Lung (tissue), 12 donors: ENCODE data around the gene AFAP1L2. TPM values are rescaled to one million over a fixed set of nuclear protein-coding genes. Genes with fewer than 3 reads are reported as not detected.
"Not testable (repeated sequence)": the region's sequence is repeated elsewhere in the genome, so short reads cannot be mapped to it uniquely, and the experiment has no call there.

Source experiments
- ATAC-seq: fragments of 200-7000 bp; cut with Tn5 transposase; one replicate; pipeline ENCODE4 v1.9.1; 2020; ENCODE audit warnings: moderate number of reproducible peaks; ENCODE audit not compliant: insufficient read depth, low FRiP score
- DNase-seq, 3 donors: peaks; one replicate each; pipeline ENCODE4 v3.0.0-alpha.2; 2013 to 2017
- H3K27ac ChIP-seq, 2 donors: one replicate each; pipeline ENCODE4 v1.5.1; 2013; ENCODE audit warnings: mild to moderate bottlenecking in 2 of 2, moderate library complexity in 2 of 2, control low read depth in 1 of 2, inconsistent platforms in 1 of 2, low read depth in 1 of 2, low read length in 1 of 2
- H3K27me3 ChIP-seq, 3 donors: one replicate each; pipeline ENCODE4 v1.5.1; 2013; ENCODE audit warnings: low read length in 2 of 3; ENCODE audit not compliant: control insufficient read depth in 3 of 3, insufficient read depth in 3 of 3
- H3K36me3 ChIP-seq, 4 donors: one replicate each; pipeline ENCODE4 v1.5.1; 2013; ENCODE audit warnings: low read length in 4 of 4, mild to moderate bottlenecking in 1 of 4, moderate library complexity in 1 of 4; ENCODE audit not compliant: control insufficient read depth in 4 of 4, insufficient read depth in 4 of 4
- H3K4me1 ChIP-seq, 5 donors: one replicate each; pipeline ENCODE4 v1.5.1; 2013; ENCODE audit warnings: low read length in 5 of 5, mild to moderate bottlenecking in 2 of 5, moderate library complexity in 1 of 5; ENCODE audit not compliant: control insufficient read depth in 5 of 5, insufficient read depth in 5 of 5
- H3K4me3 ChIP-seq: one replicate; pipeline ENCODE4 v1.5.1; 2013; ENCODE audit warnings: mild to moderate bottlenecking, control low read depth, moderate library complexity
- H3K9ac ChIP-seq, 2 donors: one replicate each; pipeline ENCODE4 v1.5.1; 2013; ENCODE audit warnings: low read length in 2 of 2, control low read depth in 1 of 2; ENCODE audit not compliant: insufficient read depth in 1 of 2
- H3K9me3 ChIP-seq, 4 donors: one replicate each; pipeline ENCODE4 v1.5.1; 2013; ENCODE audit warnings: low read length in 3 of 4, mild to moderate bottlenecking in 1 of 4, moderate library complexity in 1 of 4; ENCODE audit not compliant: control insufficient read depth in 4 of 4, insufficient read depth in 3 of 4
- CTCF ChIP-seq: IDR thresholded peaks from 2 replicates; pipeline ENCODE4 v1.5.1; 2012; ENCODE audit warnings: mild to moderate bottlenecking; ENCODE audit errors: control extremely low read depth, extremely low read depth
- WGBS, 2 donors: extraction: QIAGEN DNeasy Blood & Tissue Kit; methylation state at CpG; one replicate each; pipeline ENCODE4 v1.1.7; 2013; 5-methylcytosine and 5-hydroxymethylcytosine counted together
- polyA plus RNA-seq, 2 donors: library from polyadenylated mRNA; stranded (reverse); fragments of 200-250 nt; gene quantifications; one replicate each; pipeline ENCODE4 v1.2.1, GENCODE V29; 2013
- total RNA-seq, 2 donors: library from RNA; depleted of rRNA in 1 of 2; stranded (reverse); fragments of >200 nt in 1 of 2; gene quantifications; one replicate each; pipeline ENCODE4 v1.2.1, GENCODE V29; 2014 to 2021
- donor health status: control.
- donor health status: control.
- donor health status: Bipolar disorder and iron deficiency.
- donor health status: healthy.
- donor health status: DM: yes; HTN: yes; CAD: no.

The AFAP1L2 gene
- total and polyA plus RNA-seq, 4 donors = 2.0 to 21.0 (median 5.8) TPM

GRCh38 chr10:114336823-114337509 lies 67.3 kb downstream of the AFAP1L2 start:
- TF ChIP-seq CTCF = no peak
- peaks cover 0 to 10% (median 0%) of the 10 kb centered on the region in 4 donors for H3K36me3 ChIP-seq
- no peak for DNase-seq
- no peaks in the 10 kb centered on the region for H3K9me3 ChIP-seq
- peaks cover 0 to 26% (median 7%) of the 10 kb centered on the region in 5 donors for H3K4me1 ChIP-seq
- WGBS, 2 donors = 88 to 89% methylated on average over 10 of the region's 10 CpGs
- no peak overlapping the region for H3K27ac ChIP-seq
- no peaks in the 10 kb centered on the region for H3K27me3 ChIP-seq
- no peak overlapping the region for H3K9ac ChIP-seq
- no peak overlapping the region for H3K4me3 ChIP-seq
- ATAC-seq = no peak

GRCh38 chr10:114335614-114336013 lies 68.7 kb downstream of the AFAP1L2 start:
- peaks cover 0 to 10% (median 0%) of the 10 kb centered on the region in 4 donors for H3K36me3 ChIP-seq
- no peak overlapping the region for H3K27ac ChIP-seq
- ATAC-seq (no peak), DNase-seq (no peak)
- H3K9me3 ChIP-seq = no peaks in the 10 kb centered on the region
- no peak overlapping the region for H3K4me3 ChIP-seq
- WGBS, 2 donors = 28 to 58% methylated on average over 3 of the region's 3 CpGs
- TF ChIP-seq CTCF = no peak
- no peak overlapping the region for H3K9ac ChIP-seq
- H3K4me1 ChIP-seq = peaks cover 0 to 27% (median 8%) of the 10 kb centered on the region in 5 donors
- H3K27me3 ChIP-seq = no peaks in the 10 kb centered on the region

GRCh38 chr10:114334301-114334700 lies 70.0 kb downstream of the AFAP1L2 start:
- H3K27me3 ChIP-seq = no peaks in the 10 kb centered on the region
- H3K4me1 ChIP-seq = peaks cover 0 to 32% (median 8%) of the 10 kb centered on the region in 5 donors
- no peak overlapping the region for H3K4me3 ChIP-seq
- no peak overlapping the region for H3K27ac ChIP-seq
- DNase-seq (peak; percentile 38 to 63 (median 41)), ATAC-seq (no peak)
- no peak for TF ChIP-seq CTCF
- 44 to 52% methylated on average over 6 of the region's 6 CpGs for WGBS, 2 donors
- no peak overlapping the region for H3K9ac ChIP-seq
- H3K9me3 ChIP-seq = no peaks in the 10 kb centered on the region
- H3K36me3 ChIP-seq = peaks cover 0 to 10% (median 0%) of the 10 kb centered on the region in 4 donors

GRCh38 chr10:114333441-114333840 lies 70.9 kb downstream of the AFAP1L2 start:
- not testable (repeated sequence) for DNase-seq, ATAC-seq, H3K27me3 ChIP-seq, H3K4me3 ChIP-seq, H3K27ac ChIP-seq, H3K36me3 ChIP-seq, H3K9ac ChIP-seq, H3K9me3 ChIP-seq
- 88 to 90% methylated on average over 5 of the region's 5 CpGs for WGBS, 2 donors
- H3K4me1 ChIP-seq = peaks cover 0 to 40% (median 8%) of the 10 kb centered on the region in 5 donors
